ENCODE results near the gene EEFSEC.

DNA sequence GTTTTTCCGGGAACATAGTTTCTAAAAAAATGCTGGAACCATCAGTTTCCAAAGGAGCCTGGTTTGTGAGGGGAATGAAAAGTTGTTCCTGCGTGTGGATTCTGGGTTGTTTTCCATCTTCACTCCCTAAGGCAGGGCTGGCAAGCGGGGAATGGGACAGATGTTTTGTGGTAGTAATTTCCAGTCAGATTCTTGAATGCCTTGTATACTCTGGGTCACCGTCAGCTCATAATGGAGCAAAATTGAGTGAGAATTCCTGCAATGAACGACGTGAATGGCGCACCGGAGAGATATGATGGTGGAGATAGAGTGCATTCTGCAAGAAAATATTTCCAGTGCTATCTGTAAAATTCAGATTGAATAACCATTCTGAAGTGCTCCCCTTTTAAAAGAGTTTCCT, 19.9 kb downstream of the EEFSEC start:
- TF ChIP-seq POLR2AphosphoS5 (IDR thresholded peaks at IDR 0.05; ENCODE audit: low read depth, low read length) (no peak), TCF7L2 (IDR thresholded peaks at IDR 0.05; ENCODE audit: low read depth, low read length) (no peak)
- TF ChIP-seq, protein P1, sequence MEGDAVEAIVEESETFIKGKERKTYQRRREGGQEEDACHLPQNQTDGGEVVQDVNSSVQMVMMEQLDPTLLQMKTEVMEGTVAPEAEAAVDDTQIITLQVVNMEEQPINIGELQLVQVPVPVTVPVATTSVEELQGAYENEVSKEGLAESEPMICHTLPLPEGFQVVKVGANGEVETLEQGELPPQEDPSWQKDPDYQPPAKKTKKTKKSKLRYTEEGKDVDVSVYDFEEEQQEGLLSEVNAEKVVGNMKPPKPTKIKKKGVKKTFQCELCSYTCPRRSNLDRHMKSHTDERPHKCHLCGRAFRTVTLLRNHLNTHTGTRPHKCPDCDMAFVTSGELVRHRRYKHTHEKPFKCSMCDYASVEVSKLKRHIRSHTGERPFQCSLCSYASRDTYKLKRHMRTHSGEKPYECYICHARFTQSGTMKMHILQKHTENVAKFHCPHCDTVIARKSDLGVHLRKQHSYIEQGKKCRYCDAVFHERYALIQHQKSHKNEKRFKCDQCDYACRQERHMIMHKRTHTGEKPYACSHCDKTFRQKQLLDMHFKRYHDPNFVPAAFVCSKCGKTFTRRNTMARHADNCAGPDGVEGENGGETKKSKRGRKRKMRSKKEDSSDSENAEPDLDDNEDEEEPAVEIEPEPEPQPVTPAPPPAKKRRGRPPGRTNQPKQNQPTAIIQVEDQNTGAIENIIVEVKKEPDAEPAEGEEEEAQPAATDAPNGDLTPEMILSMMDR (IDR thresholded peaks at IDR 0.05): no peak
- TF ChIP-seq, protein P2, sequence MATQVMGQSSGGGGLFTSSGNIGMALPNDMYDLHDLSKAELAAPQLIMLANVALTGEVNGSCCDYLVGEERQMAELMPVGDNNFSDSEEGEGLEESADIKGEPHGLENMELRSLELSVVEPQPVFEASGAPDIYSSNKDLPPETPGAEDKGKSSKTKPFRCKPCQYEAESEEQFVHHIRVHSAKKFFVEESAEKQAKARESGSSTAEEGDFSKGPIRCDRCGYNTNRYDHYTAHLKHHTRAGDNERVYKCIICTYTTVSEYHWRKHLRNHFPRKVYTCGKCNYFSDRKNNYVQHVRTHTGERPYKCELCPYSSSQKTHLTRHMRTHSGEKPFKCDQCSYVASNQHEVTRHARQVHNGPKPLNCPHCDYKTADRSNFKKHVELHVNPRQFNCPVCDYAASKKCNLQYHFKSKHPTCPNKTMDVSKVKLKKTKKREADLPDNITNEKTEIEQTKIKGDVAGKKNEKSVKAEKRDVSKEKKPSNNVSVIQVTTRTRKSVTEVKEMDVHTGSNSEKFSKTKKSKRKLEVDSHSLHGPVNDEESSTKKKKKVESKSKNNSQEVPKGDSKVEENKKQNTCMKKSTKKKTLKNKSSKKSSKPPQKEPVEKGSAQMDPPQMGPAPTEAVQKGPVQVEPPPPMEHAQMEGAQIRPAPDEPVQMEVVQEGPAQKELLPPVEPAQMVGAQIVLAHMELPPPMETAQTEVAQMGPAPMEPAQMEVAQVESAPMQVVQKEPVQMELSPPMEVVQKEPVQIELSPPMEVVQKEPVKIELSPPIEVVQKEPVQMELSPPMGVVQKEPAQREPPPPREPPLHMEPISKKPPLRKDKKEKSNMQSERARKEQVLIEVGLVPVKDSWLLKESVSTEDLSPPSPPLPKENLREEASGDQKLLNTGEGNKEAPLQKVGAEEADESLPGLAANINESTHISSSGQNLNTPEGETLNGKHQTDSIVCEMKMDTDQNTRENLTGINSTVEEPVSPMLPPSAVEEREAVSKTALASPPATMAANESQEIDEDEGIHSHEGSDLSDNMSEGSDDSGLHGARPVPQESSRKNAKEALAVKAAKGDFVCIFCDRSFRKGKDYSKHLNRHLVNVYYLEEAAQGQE (IDR thresholded peaks at IDR 0.05; ENCODE audit: insufficient read depth in 1 of 2, low read depth in 2 of 2, low read length in 1 of 2): no peak

Measured in Panc1 (cell line).